Adipocyte (in vitro differentiated cells): ENCODE data around the gene CCNB2.
"Not testable (repeated sequence)": the region's sequence is repeated elsewhere in the genome, so short reads cannot be mapped to it uniquely, and the experiment has no call there.

ENCODE experiments used
- DNase-seq: peaks from one replicate; pipeline ENCODE4 v3.0.0-alpha.2; 2015; ENCODE audit warnings: low read depth
- H3K27me3 ChIP-seq: replicated peaks from 2 replicates; pipeline ENCODE4 v1.7.0; 2013; ENCODE audit warnings: mild to moderate bottlenecking, low read length, moderate library complexity; ENCODE audit not compliant: control insufficient read depth, insufficient read depth
- H3K36me3 ChIP-seq: 2 replicates; pipeline ENCODE4 v1.7.0; 2013; ENCODE audit warnings: low read length, mild to moderate bottlenecking, moderate library complexity; ENCODE audit not compliant: control insufficient read depth, insufficient read depth, severe bottlenecking
- H3K4me1 ChIP-seq: 2 replicates; pipeline ENCODE4 v1.7.0; 2013; ENCODE audit warnings: mild to moderate bottlenecking, low read length, moderate library complexity; ENCODE audit not compliant: control insufficient read depth, insufficient read depth
- H3K4me3 ChIP-seq: 2 replicates; pipeline ENCODE4 v1.7.0; 2013; ENCODE audit warnings: mild to moderate bottlenecking, low read length, moderate library complexity
- H3K9ac ChIP-seq: 2 replicates; pipeline ENCODE4 v1.7.0; 2013; ENCODE audit warnings: mild to moderate bottlenecking, low read length, moderate library complexity
- H3K9me3 ChIP-seq: 2 replicates; pipeline ENCODE4 v1.7.0; 2013; ENCODE audit warnings: mild to moderate bottlenecking, low read length, moderate library complexity; ENCODE audit not compliant: control insufficient read depth

CCNB2 gene

GRCh38 chr15:59154243-59154642 is 49.3 kb downstream of the CCNB2 start:
- peaks cover 14% of the 10 kb centered on the region for H3K4me1 ChIP-seq
- H3K36me3 ChIP-seq, result peaks cover 88% of the 10 kb centered on the region
- H3K4me3 ChIP-seq, result no peak overlapping the region
- H3K27me3 ChIP-seq, result no peaks in the 10 kb centered on the region
- no peak for DNase-seq
- H3K9ac ChIP-seq, result no peak overlapping the region
- no peaks in the 10 kb centered on the region for H3K9me3 ChIP-seq

- DNase-seq, result no peak
- Histone ChIP-seq H3K27me3 (no peaks in the 10 kb centered on the region), H3K36me3 (peaks cover 91% of the 10 kb centered on the region), H3K9me3 (no peaks in the 10 kb centered on the region), H3K4me1 (peaks cover 2% of the 10 kb centered on the region), H3K4me3 (no peak overlapping the region), H3K9ac (no peak overlapping the region)
Observed at GRCh38 chr15:59155431-59155830, 50.5 kb downstream of the CCNB2 start.

GRCh38 chr15:59157396-59157795 is 52.5 kb downstream of the CCNB2 start:
- no peak for DNase-seq
- no peak overlapping the region for H3K9ac ChIP-seq
- no peaks in the 10 kb centered on the region for H3K4me1 ChIP-seq
- H3K9me3 ChIP-seq, result no peaks in the 10 kb centered on the region
- H3K4me3 ChIP-seq, result no peak overlapping the region
- H3K36me3 ChIP-seq, result peaks cover 93% of the 10 kb centered on the region
- H3K27me3 ChIP-seq, result no peaks in the 10 kb centered on the region

- peaks cover 90% of the 10 kb centered on the region for H3K36me3 ChIP-seq
- no peaks in the 10 kb centered on the region for H3K4me1 ChIP-seq
- H3K4me3 ChIP-seq, result no peak overlapping the region
- peak; percentile 32 for DNase-seq
- H3K9ac ChIP-seq, result no peak overlapping the region
- H3K9me3 ChIP-seq, result no peaks in the 10 kb centered on the region
- H3K27me3 ChIP-seq, result no peaks in the 10 kb centered on the region
Observed at GRCh38 chr15:59157840-59158700, 53.1 kb downstream of the CCNB2 start.

- no peak for DNase-seq
- H3K9ac ChIP-seq, result no peak overlapping the region
- peaks cover 87% of the 10 kb centered on the region for H3K36me3 ChIP-seq
Observed at GRCh38 chr15:59158701-59159034, 53.7 kb downstream of the CCNB2 start.

GRCh38 chr15:59159210-59159609 is 54.3 kb downstream of the CCNB2 start:
- H3K4me3 ChIP-seq, result no peak overlapping the region

More at GRCh38 chr15:59158701-59159034, 53.7 kb downstream of the CCNB2 start:
- no peaks in the 10 kb centered on the region for H3K4me1 ChIP-seq
- no peaks in the 10 kb centered on the region for H3K27me3 ChIP-seq
- no peak overlapping the region for H3K4me3 ChIP-seq
- no peaks in the 10 kb centered on the region for H3K9me3 ChIP-seq

GRCh38 chr15:59160880-59161593 is 56.1 kb downstream of the CCNB2 start:
- no peaks in the 10 kb centered on the region for H3K27me3 ChIP-seq
- DNase-seq, result no peak
- no peaks in the 10 kb centered on the region for H3K9me3 ChIP-seq
- H3K36me3 ChIP-seq, result peaks cover 86% of the 10 kb centered on the region
- no peak overlapping the region for H3K9ac ChIP-seq
- H3K4me1 ChIP-seq, result peaks cover 10% of the 10 kb centered on the region
- H3K4me3 ChIP-seq, result no peak overlapping the region

More at GRCh38 chr15:59159210-59159609, 54.3 kb downstream of the CCNB2 start:
- DNase-seq, result no peak
- no peaks in the 10 kb centered on the region for H3K4me1 ChIP-seq
- no peaks in the 10 kb centered on the region for H3K27me3 ChIP-seq
- H3K36me3 ChIP-seq, result peaks cover 87% of the 10 kb centered on the region
- no peak overlapping the region for H3K9ac ChIP-seq
- no peaks in the 10 kb centered on the region for H3K9me3 ChIP-seq

- not testable (repeated sequence) for DNase-seq, H3K9ac ChIP-seq, H3K9me3 ChIP-seq, H3K27me3 ChIP-seq, H3K4me3 ChIP-seq
- Histone ChIP-seq H3K4me1 (peaks cover 21% of the 10 kb centered on the region), H3K36me3 (peaks cover 76% of the 10 kb centered on the region)
Observed at GRCh38 chr15:59162080-59162479, 57.1 kb downstream of the CCNB2 start.

GRCh38 chr15:59165726-59166125 is 60.8 kb downstream of the CCNB2 start:
- Histone ChIP-seq H3K9ac (peak overlapping the region; percentile 42), H3K4me3 (no peak overlapping the region), H3K9me3 (no peaks in the 10 kb centered on the region), H3K27me3 (no peaks in the 10 kb centered on the region), H3K4me1 (peaks cover 53% of the 10 kb centered on the region), H3K36me3 (peaks cover 40% of the 10 kb centered on the region)
- DNase-seq, result no peak

GRCh38 chr15:59166166-59166565 is 61.2 kb downstream of the CCNB2 start:
- Histone ChIP-seq H3K4me3 (no peak overlapping the region), H3K9ac (peak overlapping the region; percentile 42), H3K36me3 (peaks cover 36% of the 10 kb centered on the region), H3K9me3 (no peaks in the 10 kb centered on the region), H3K27me3 (no peaks in the 10 kb centered on the region), H3K4me1 (peaks cover 58% of the 10 kb centered on the region)
- peak; percentile 57 for DNase-seq

GRCh38 chr15:59166601-59167265 is 61.8 kb downstream of the CCNB2 start:
- Histone ChIP-seq H3K9ac (peak overlapping the region; percentile 42), H3K9me3 (no peaks in the 10 kb centered on the region), H3K36me3 (peaks cover 30% of the 10 kb centered on the region), H3K4me3 (no peak overlapping the region), H3K4me1 (peaks cover 60% of the 10 kb centered on the region), H3K27me3 (no peaks in the 10 kb centered on the region)
- DNase-seq, result no peak
